Smooth muscle cell of trachea (primary cell): Measurements from ENCODE around the gene OR5H2. TPM values are rescaled to one million over a fixed set of nuclear protein-coding genes. Genes with fewer than 3 reads are reported as not detected.

Source experiments
- total RNA-seq: library from RNA; depleted of rRNA; stranded (reverse); fragments of >200 nt; gene quantifications from 2 replicates; pipeline ENCODE4 v1.2.1, GENCODE V29; 2014

OR5H2 gene
- total RNA-seq, result not detected in 2 replicates

GRCh38 chr3:98282205-98282604 lies at the start of gene OR5H2:
Gene OR5H2 (plus strand): TSS chr3:98282505. CDS start chr3:98282903, 398 bp downstream.

DNA sequence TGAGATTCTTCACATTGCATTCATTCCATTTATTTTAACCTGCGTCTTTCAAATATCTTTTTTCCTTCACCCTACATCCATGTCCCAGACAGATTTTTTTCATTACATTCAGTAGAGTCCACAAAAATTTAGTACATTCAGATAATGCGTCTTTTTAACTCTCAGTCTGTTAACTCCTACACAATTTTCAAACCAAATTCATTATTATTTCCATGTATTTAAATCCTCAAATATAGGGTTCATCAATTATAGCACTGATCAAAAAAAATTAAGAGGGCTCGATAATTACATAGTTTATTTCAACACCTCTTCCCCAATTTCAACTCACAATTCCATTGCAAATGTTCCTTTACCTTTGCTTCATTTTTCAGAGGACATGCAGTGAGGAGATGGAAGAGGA lies 18.4 kb upstream of the OR5H2 start, which contains the start of gene OR5H6:
TSS of gene OR5H6 (plus strand) at position 301 of the 400 bp plus-strand sequence. CDS start at position 390, 89 bp downstream.

Other genes starting within 250 kb of the OR5H2 start
- not detected in 2 replicates for gene GABRR3, start 247.2 kb upstream of the OR5H2 start, total RNA-seq
- not detected in 2 replicates for gene OR5AC2, start 195.3 kb upstream of the OR5H2 start, total RNA-seq
- gene OR5H1, start 151.8 kb upstream of the OR5H2 start, total RNA-seq, result not detected in 2 replicates
- gene OR5H14, start 135.0 kb upstream of the OR5H2 start, total RNA-seq, result not detected in 2 replicates
- not detected in 2 replicates for gene OR5H15, start 115.8 kb upstream of the OR5H2 start, total RNA-seq
- not detected in 2 replicates for gene OR5H6, start 18.3 kb upstream of the OR5H2 start, total RNA-seq
- not detected in 2 replicates for gene OR5K4, start 71.3 kb downstream of the OR5H2 start, total RNA-seq
- not detected in 2 replicates for gene OR5K3, start 108.2 kb downstream of the OR5H2 start, total RNA-seq
- gene OR5K1, start 180.7 kb downstream of the OR5H2 start, total RNA-seq, result not detected in 2 replicates
- gene OR5K2, start 215.2 kb downstream of the OR5H2 start, total RNA-seq, result not detected in 2 replicates
- gene CLDND1, start 240.4 kb downstream of the OR5H2 start, total RNA-seq, result 64.7 and 70.0 TPM in 2 replicates
- gene GPR15, start 249.5 kb downstream of the OR5H2 start, total RNA-seq, result not detected in 2 replicates